Naive B cell (primary cell): Measurements from ENCODE around the gene DTHD1. TPM values are rescaled to one million over a fixed set of nuclear protein-coding genes. Genes with fewer than 3 reads are reported as not detected.

Experiments
- ATAC-seq, 2 donors: fragments of 150-1000 bp; cut with Tn5 transposase; 2 replicates each; pipeline ENCODE4 v1.10.0; 2021; ENCODE audit warnings: low read depth in 2 of 2, mild to moderate bottlenecking in 2 of 2, moderate library complexity in 2 of 2
- DNase-seq: peaks from one replicate; pipeline ENCODE4 v3.0.0; 2022
- H3K27ac Mint-ChIP-seq, 6 donors: one replicate each; pipeline ENCODE4 v1.8.0; 2020 to 2022; ENCODE audit warnings: mild to moderate bottlenecking in 6 of 6, mixed read lengths in 6 of 6, moderate library complexity in 5 of 6, inconsistent platforms in 2 of 6
- H3K27me3 Mint-ChIP-seq, 3 donors: one replicate each; pipeline ENCODE4 v1.8.0; 2021 to 2022; ENCODE audit warnings: mixed read lengths in 3 of 3, mild to moderate bottlenecking in 1 of 3
- H3K36me3 Mint-ChIP-seq, 2 donors: one replicate each; pipeline ENCODE4 v1.8.0; 2020 to 2022; ENCODE audit warnings: mixed read lengths in 2 of 2, inconsistent platforms in 1 of 2, mild to moderate bottlenecking in 1 of 2
- H3K4me1 Mint-ChIP-seq, 3 donors: one replicate each; pipeline ENCODE4 v1.8.0; 2020 to 2022; ENCODE audit warnings: mixed read lengths in 3 of 3, inconsistent platforms in 1 of 3, mild to moderate bottlenecking in 1 of 3, moderate library complexity in 1 of 3
- H3K4me3 Mint-ChIP-seq, 8 donors: one replicate each; pipeline ENCODE4 v1.8.0; 2020 to 2022; ENCODE audit warnings: mild to moderate bottlenecking in 8 of 8, mixed read lengths in 8 of 8, moderate library complexity in 8 of 8, inconsistent platforms in 2 of 8
- H3K9me3 Mint-ChIP-seq, 7 donors: one replicate each; pipeline ENCODE4 v1.8.0; 2020 to 2022; ENCODE audit warnings: mixed read lengths in 7 of 7, mild to moderate bottlenecking in 5 of 7, inconsistent platforms in 2 of 7, moderate library complexity in 1 of 7
- polyA plus RNA-seq, 6 donors: library from polyadenylated mRNA; unstranded; fragments of 300-500 nt; fragmentation: Illumina TruSeq; gene quantifications; one replicate each; pipeline ENCODE4 v1.2.3, GENCODE V29; 2021; ENCODE audit warnings: low read depth in 6 of 6

The DTHD1 gene
- polyA plus RNA-seq, 6 donors from 2014 or later: not detected

GRCh38 chr4:36310793-36311192 is 29.4 kb downstream of the DTHD1 start:
- Mint-ChIP-seq H3K27me3 (no peaks in the 10 kb centered on the region), H3K27ac (peak overlapping the region; percentile 1 to 89 (median 22)), H3K4me3 (peak overlapping the region; percentile 1 to 90 (median 79)), H3K9me3 (no peaks in the 10 kb centered on the region), H3K4me1 (peaks cover 46 to 56% (median 49%) of the 10 kb centered on the region in 3 donors), H3K36me3 (no peaks in the 10 kb centered on the region)
- ATAC-seq (peak; percentile 75 to 81), DNase-seq (peak; percentile 25)

- DNase-seq (no peak), ATAC-seq (no peak)
- Mint-ChIP-seq H3K27me3 (no peaks in the 10 kb centered on the region), H3K27ac (peak overlapping the region in 4 of 6 donors; percentile 20 to 89 (median 80)), H3K9me3 (no peaks in the 10 kb centered on the region), H3K4me1 (peaks cover 38 to 46% (median 39%) of the 10 kb centered on the region in 3 donors), H3K36me3 (no peaks in the 10 kb centered on the region), H3K4me3 (peak overlapping the region in 4 of 8 donors; percentile 0 to 62 (median 20))
Measured at GRCh38 chr4:36312511-36312910, 31.1 kb downstream of the DTHD1 start.

- ATAC-seq (no peak), DNase-seq (no peak)
- Mint-ChIP-seq H3K9me3 (no peaks in the 10 kb centered on the region), H3K27ac (peak overlapping the region in 3 of 6 donors; percentile 19 to 71 (median 57)), H3K27me3 (no peaks in the 10 kb centered on the region), H3K4me1 (peaks cover 38 to 50% (median 39%) of the 10 kb centered on the region in 3 donors), H3K4me3 (peak overlapping the region in 1 of 8 donors; percentile 21), H3K36me3 (no peaks in the 10 kb centered on the region)
Measured at GRCh38 chr4:36313301-36313700, 31.9 kb downstream of the DTHD1 start.

GRCh38 chr4:36313703-36314102 is 32.3 kb downstream of the DTHD1 start:
- peak overlapping the region in 1 of 8 donors; percentile 21 for H3K4me3 Mint-ChIP-seq
- H3K4me1 Mint-ChIP-seq: peaks cover 38 to 50% (median 39%) of the 10 kb centered on the region in 3 donors
- peak overlapping the region in 4 of 6 donors; percentile 15 to 71 (median 38) for H3K27ac Mint-ChIP-seq
- no peak for DNase-seq
- no peaks in the 10 kb centered on the region for H3K36me3 Mint-ChIP-seq
- H3K9me3 Mint-ChIP-seq: peaks cover 0 to under 1% (median 0%) of the 10 kb centered on the region in 7 donors
- H3K27me3 Mint-ChIP-seq: no peaks in the 10 kb centered on the region
- ATAC-seq: no peak

GRCh38 chr4:36316607-36317006 is 35.2 kb downstream of the DTHD1 start:
- ATAC-seq: no peak
- peaks cover 0 to 2% (median 0%) of the 10 kb centered on the region in 7 donors for H3K9me3 Mint-ChIP-seq
- peaks cover 37 to 48% (median 37%) of the 10 kb centered on the region in 3 donors for H3K4me1 Mint-ChIP-seq

GRCh38 chr4:36317721-36318120 is 36.3 kb downstream of the DTHD1 start:
- no peak for ATAC-seq

More at GRCh38 chr4:36316607-36317006, 35.2 kb downstream of the DTHD1 start:
- Mint-ChIP-seq H3K27ac (no peak overlapping the region), H3K4me3 (no peak overlapping the region), H3K36me3 (no peaks in the 10 kb centered on the region), H3K27me3 (no peaks in the 10 kb centered on the region)
- no peak for DNase-seq

GRCh38 chr4:36320117-36320896 is 38.9 kb downstream of the DTHD1 start:
- H3K4me1 Mint-ChIP-seq: peaks cover 47 to 55% (median 48%) of the 10 kb centered on the region in 3 donors
- H3K27me3 Mint-ChIP-seq: no peaks in the 10 kb centered on the region
- ATAC-seq (peak; percentile 2 to 11), DNase-seq (no peak)
- no peaks in the 10 kb centered on the region for H3K36me3 Mint-ChIP-seq
- H3K9me3 Mint-ChIP-seq: peaks cover 0 to 2% (median 0%) of the 10 kb centered on the region in 7 donors
- H3K4me3 Mint-ChIP-seq: peak overlapping the region in 1 of 8 donors; percentile 39
- H3K27ac Mint-ChIP-seq: peak overlapping the region in 4 of 6 donors; percentile 15 to 57 (median 40)

More at GRCh38 chr4:36317721-36318120, 36.3 kb downstream of the DTHD1 start:
- Mint-ChIP-seq H3K4me3 (no peak overlapping the region), H3K27ac (peak overlapping the region in 1 of 6 donors; percentile 78), H3K4me1 (peaks cover 34 to 48% (median 40%) of the 10 kb centered on the region in 3 donors), H3K27me3 (no peaks in the 10 kb centered on the region), H3K36me3 (no peaks in the 10 kb centered on the region), H3K9me3 (peaks cover 0 to 2% (median 0%) of the 10 kb centered on the region in 7 donors)
- no peak for DNase-seq

GRCh38 chr4:36321176-36321575 is 39.8 kb downstream of the DTHD1 start:
- Mint-ChIP-seq H3K4me1 (peaks cover 54 to 63% (median 57%) of the 10 kb centered on the region in 3 donors), H3K9me3 (peaks cover 0 to 2% (median 0%) of the 10 kb centered on the region in 7 donors), H3K4me3 (peak overlapping the region in 1 of 8 donors; percentile 39), H3K36me3 (no peaks in the 10 kb centered on the region), H3K27ac (peak overlapping the region in 3 of 6 donors; percentile 47 to 57 (median 54)), H3K27me3 (no peaks in the 10 kb centered on the region)
- no peak for DNase-seq
- no peak for ATAC-seq

GRCh38 chr4:36322921-36323354 is 41.5 kb downstream of the DTHD1 start:
- DNase-seq: peak; percentile 21
- Mint-ChIP-seq H3K27ac (peak overlapping the region in 4 of 6 donors; percentile 15 to 79 (median 62)), H3K4me1 (peaks cover 53 to 64% (median 58%) of the 10 kb centered on the region in 3 donors), H3K36me3 (no peaks in the 10 kb centered on the region), H3K4me3 (peak overlapping the region in 6 of 8 donors; percentile 1 to 57 (median 49)), H3K9me3 (peaks cover 0 to 2% (median 0%) of the 10 kb centered on the region in 7 donors), H3K27me3 (no peaks in the 10 kb centered on the region)
- peak; percentile 52 to 53 for ATAC-seq

GRCh38 chr4:36323816-36324419 is 42.5 kb downstream of the DTHD1 start:
- H3K27ac Mint-ChIP-seq: peak overlapping the region in 3 of 6 donors; percentile 3 to 82 (median 39)
- H3K36me3 Mint-ChIP-seq: no peaks in the 10 kb centered on the region
- no peak for DNase-seq
- peaks cover 53 to 64% (median 58%) of the 10 kb centered on the region in 3 donors for H3K4me1 Mint-ChIP-seq
- no peaks in the 10 kb centered on the region for H3K27me3 Mint-ChIP-seq
- ATAC-seq: no peak
- H3K9me3 Mint-ChIP-seq: no peaks in the 10 kb centered on the region
- peak overlapping the region in 3 of 8 donors; percentile 26 to 49 (median 36) for H3K4me3 Mint-ChIP-seq

GRCh38 chr4:36324808-36325207 is 43.4 kb downstream of the DTHD1 start:
- Mint-ChIP-seq H3K4me1 (peaks cover 53 to 63% (median 58%) of the 10 kb centered on the region in 3 donors), H3K36me3 (no peaks in the 10 kb centered on the region), H3K9me3 (no peaks in the 10 kb centered on the region), H3K27ac (peak overlapping the region in 3 of 6 donors; percentile 70 to 86 (median 82)), H3K27me3 (no peaks in the 10 kb centered on the region), H3K4me3 (peak overlapping the region in 4 of 8 donors; percentile 26 to 75 (median 36))
- DNase-seq (no peak), ATAC-seq (no peak)

- Mint-ChIP-seq H3K4me3 (peak overlapping the region; percentile 4 to 80 (median 54)), H3K9me3 (no peaks in the 10 kb centered on the region), H3K4me1 (peaks cover 47 to 56% (median 51%) of the 10 kb centered on the region in 3 donors), H3K36me3 (no peaks in the 10 kb centered on the region), H3K27ac (peak overlapping the region; percentile 45 to 92 (median 82)), H3K27me3 (no peaks in the 10 kb centered on the region)
- DNase-seq (peak; percentile 61), ATAC-seq (peak; percentile 97 to 98)
Measured at GRCh38 chr4:36325499-36325898, 44.1 kb downstream of the DTHD1 start.

GRCh38 chr4:36325926-36326325 is 44.5 kb downstream of the DTHD1 start:
- H3K27me3 Mint-ChIP-seq: no peaks in the 10 kb centered on the region
- ATAC-seq (no peak), DNase-seq (no peak)
- peak overlapping the region; percentile 45 to 92 (median 82) for H3K27ac Mint-ChIP-seq
- no peaks in the 10 kb centered on the region for H3K36me3 Mint-ChIP-seq
- peaks cover 43 to 52% (median 47%) of the 10 kb centered on the region in 3 donors for H3K4me1 Mint-ChIP-seq
- peak overlapping the region; percentile 4 to 80 (median 54) for H3K4me3 Mint-ChIP-seq
- no peaks in the 10 kb centered on the region for H3K9me3 Mint-ChIP-seq
